NCI-H2227 treated with DMSO at 0.1 percent for 48 hours (cell line): ENCODE data around the gene LRRC47.

Source experiments
- DNase-seq: peaks from one replicate; lab custom pipeline; 2025; lab: John Stamatoyannopoulos, UW

The LRRC47 gene

GRCh38 chr1:3732434-3733093 is 63.7 kb downstream of the LRRC47 start:
- no peak for DNase-seq

GRCh38 chr1:3731583-3732433 is 64.5 kb downstream of the LRRC47 start:
- no peak for DNase-seq

- DNase-seq, result no peak
These were observed 65.6 kb downstream of the LRRC47 start for GRCh38 chr1:3730543-3731247.

- no peak for DNase-seq
These were observed 66.4 kb downstream of the LRRC47 start for GRCh38 chr1:3729594-3730542.
